Dermis blood vessel endothelial cell (primary cell): ENCODE data around the gene C9orf78. TPM values are rescaled to one million over a fixed set of nuclear protein-coding genes. Genes with fewer than 3 reads are reported as not detected.
"Not testable (repeated sequence)": the region's sequence is repeated elsewhere in the genome, so short reads cannot be mapped to it uniquely, and the experiment has no call there.

ENCODE experiments used
- DNase-seq: peaks from one replicate; pipeline ENCODE4 v3.0.0; 2010
- total RNA-seq: library from RNA; depleted of rRNA; stranded (reverse); fragments of >200 nt; gene quantifications from 2 replicates; pipeline ENCODE4 v1.2.3, GENCODE V29; 2014

C9orf78 gene
- total RNA-seq, 1 donor from 2014 or later: 37.4 TPM

- no peak for DNase-seq
These were observed 25.0 kb downstream of the C9orf78 start for GRCh38 chr9:129810116-129810515.

GRCh38 chr9:129809346-129809745, 25.7 kb downstream of the C9orf78 start:
- no peak for DNase-seq

GRCh38 chr9:129806061-129806460, 29.0 kb downstream of the C9orf78 start:
- DNase-seq: no peak

GRCh38 chr9:129803676-129804060, 31.4 kb downstream of the C9orf78 start:
- DNase-seq: no peak

GRCh38 chr9:129802833-129803675, 32.0 kb downstream of the C9orf78 start, which contains the start of gene TOR1B:
TOR1B (plus strand) TSS chr9:129803184; CDS start chr9:129803213, 29 bp downstream.
- DNase-seq: peak; percentile 96

GRCh38 chr9:129801504-129801903, 33.6 kb downstream of the C9orf78 start:
- DNase-seq: no peak

- no peak for DNase-seq
These were observed 36.1 kb downstream of the C9orf78 start for GRCh38 chr9:129798973-129799372.

GRCh38 chr9:129796029-129796428, 39.0 kb downstream of the C9orf78 start:
- DNase-seq: not testable (repeated sequence)

GRCh38 chr9:129794549-129794948, 40.5 kb downstream of the C9orf78 start:
- DNase-seq: no peak

- DNase-seq: no peak
These were observed 48.6 kb downstream of the C9orf78 start for GRCh38 chr9:129786481-129786880.

- no peak for DNase-seq
These were observed 49.2 kb downstream of the C9orf78 start for GRCh38 chr9:129785866-129786265.

GRCh38 chr9:129784970-129785369, 50.1 kb downstream of the C9orf78 start:
- DNase-seq: not testable (repeated sequence)

GRCh38 chr9:129783516-129784361, 51.3 kb downstream of the C9orf78 start:
- DNase-seq: peak; percentile 82

GRCh38 chr9:129781981-129782380, 53.1 kb downstream of the C9orf78 start:
- no peak for DNase-seq

- DNase-seq: no peak
These were observed 53.9 kb downstream of the C9orf78 start for GRCh38 chr9:129781131-129781530.

- no peak for DNase-seq
These were observed 55.4 kb downstream of the C9orf78 start for GRCh38 chr9:129779560-129780190.

GRCh38 chr9:129778469-129778868, 56.6 kb downstream of the C9orf78 start:
- DNase-seq: no peak

- no peak for DNase-seq
These were observed 57.3 kb downstream of the C9orf78 start for GRCh38 chr9:129777769-129778130.

Other genes with a start within 250 kb of the C9orf78 start
- not detected in 2 replicates for gene C9orf50, start 214.2 kb downstream of the C9orf78 start, total RNA-seq
- 15.7 and 20.1 TPM in 2 replicates for gene NTMT1, start 209.1 kb downstream of the C9orf78 start, total RNA-seq
- 17.9 and 21.5 TPM in 2 replicates for gene ASB6, start 193.1 kb downstream of the C9orf78 start, total RNA-seq
- 0.56 and 1.2 TPM in 2 replicates for gene PRRX2, start 169.6 kb downstream of the C9orf78 start, total RNA-seq
- gene PTGES, start 82.2 kb downstream of the C9orf78 start, total RNA-seq: 0.47 and 0.51 TPM in 2 replicates
- gene TOR1B, start 32.1 kb downstream of the C9orf78 start, total RNA-seq: 33.5 and 34.6 TPM in 2 replicates
- gene TOR1A, start 11.1 kb downstream of the C9orf78 start, total RNA-seq: 38.0 and 38.8 TPM in 2 replicates
- 8.7 and 11.2 TPM in 2 replicates for gene USP20, start 183 bp upstream of the C9orf78 start, total RNA-seq
- gene FNBP1, start 207.9 kb upstream of the C9orf78 start, total RNA-seq: 49.5 and 82.3 TPM in 2 replicates
- gene GPR107, start 218.6 kb upstream of the C9orf78 start, total RNA-seq: 29.3 and 167 TPM in 2 replicates